PC-9 (cell line): ENCODE results near the gene BRD4.

Experiments used
- CTCF ChIP-seq: fragments of 200-600 bp; sonication (generic); conservative IDR thresholded peaks from 2 replicates; pipeline ENCODE4 v1.6.1; 2017; ENCODE audit warnings: mixed run types, antibody characterized with exemption, mild to moderate bottlenecking, moderate library complexity
- EZH2 ChIP-seq: fragments of 200-600 bp; sonication (generic); IDR thresholded peaks from 2 replicates; pipeline ENCODE4 v1.8.0; 2017; ENCODE audit warnings: antibody characterized with exemption, low read depth

- no peak for TF ChIP-seq CTCF
- no peak for TF ChIP-seq EZH2
Observed at GRCh38 chr19:15371786-15372380, 39.5 kb upstream of the BRD4 start.
